ENCODE measurements around the gene SH3RF1.

DNA sequence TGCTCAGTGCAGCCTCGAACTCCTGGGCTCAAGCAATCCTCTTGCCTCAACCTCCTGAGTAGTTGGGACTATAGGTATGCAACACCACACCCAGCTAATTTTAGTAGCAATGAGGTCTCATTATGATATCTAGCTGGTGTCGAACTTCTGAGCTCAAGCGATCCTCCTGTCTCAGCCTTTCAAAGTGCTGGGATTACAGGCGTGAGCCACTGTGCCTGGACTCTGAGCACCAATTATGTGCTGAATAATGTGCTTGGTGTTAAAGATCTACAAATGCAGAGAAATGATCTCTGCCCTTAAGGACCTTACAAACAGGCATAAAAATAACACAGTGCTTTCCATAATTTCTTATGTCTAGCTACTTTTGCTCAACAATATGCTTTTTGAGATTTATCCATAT, 131.7 kb downstream of the SH3RF1 start:
- TF ChIP-seq, protein P1, sequence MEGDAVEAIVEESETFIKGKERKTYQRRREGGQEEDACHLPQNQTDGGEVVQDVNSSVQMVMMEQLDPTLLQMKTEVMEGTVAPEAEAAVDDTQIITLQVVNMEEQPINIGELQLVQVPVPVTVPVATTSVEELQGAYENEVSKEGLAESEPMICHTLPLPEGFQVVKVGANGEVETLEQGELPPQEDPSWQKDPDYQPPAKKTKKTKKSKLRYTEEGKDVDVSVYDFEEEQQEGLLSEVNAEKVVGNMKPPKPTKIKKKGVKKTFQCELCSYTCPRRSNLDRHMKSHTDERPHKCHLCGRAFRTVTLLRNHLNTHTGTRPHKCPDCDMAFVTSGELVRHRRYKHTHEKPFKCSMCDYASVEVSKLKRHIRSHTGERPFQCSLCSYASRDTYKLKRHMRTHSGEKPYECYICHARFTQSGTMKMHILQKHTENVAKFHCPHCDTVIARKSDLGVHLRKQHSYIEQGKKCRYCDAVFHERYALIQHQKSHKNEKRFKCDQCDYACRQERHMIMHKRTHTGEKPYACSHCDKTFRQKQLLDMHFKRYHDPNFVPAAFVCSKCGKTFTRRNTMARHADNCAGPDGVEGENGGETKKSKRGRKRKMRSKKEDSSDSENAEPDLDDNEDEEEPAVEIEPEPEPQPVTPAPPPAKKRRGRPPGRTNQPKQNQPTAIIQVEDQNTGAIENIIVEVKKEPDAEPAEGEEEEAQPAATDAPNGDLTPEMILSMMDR (IDR thresholded peaks at IDR 0.05; ENCODE audit: low read depth, low read length): no peak
- no peak for TF ChIP-seq EZH2phosphoT487 (IDR thresholded peaks at IDR 0.05; ENCODE audit: low read depth)
